ENCODE measurements around the gene PAEP.

DNA sequence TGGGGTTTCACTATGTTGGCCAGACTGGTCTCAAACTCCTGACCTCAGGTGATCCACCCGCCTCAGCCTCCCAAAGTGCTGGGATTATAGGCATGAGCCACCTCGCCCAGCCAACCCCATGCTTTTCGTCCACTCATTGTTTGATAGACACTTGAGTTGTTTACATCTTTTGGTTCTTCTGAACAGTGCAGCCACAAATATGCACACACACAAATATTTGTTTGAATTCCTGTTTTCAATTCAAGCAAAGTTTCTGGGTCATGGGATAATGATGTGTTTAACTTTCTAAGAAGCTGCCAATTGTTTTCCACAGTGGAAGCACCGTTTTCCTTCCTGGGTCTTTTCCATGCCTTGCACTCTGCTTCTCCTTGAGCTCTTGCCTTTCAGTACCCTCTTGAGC, 6.8 kb upstream of the PAEP start:
- TF ChIP-seq, protein P1, sequence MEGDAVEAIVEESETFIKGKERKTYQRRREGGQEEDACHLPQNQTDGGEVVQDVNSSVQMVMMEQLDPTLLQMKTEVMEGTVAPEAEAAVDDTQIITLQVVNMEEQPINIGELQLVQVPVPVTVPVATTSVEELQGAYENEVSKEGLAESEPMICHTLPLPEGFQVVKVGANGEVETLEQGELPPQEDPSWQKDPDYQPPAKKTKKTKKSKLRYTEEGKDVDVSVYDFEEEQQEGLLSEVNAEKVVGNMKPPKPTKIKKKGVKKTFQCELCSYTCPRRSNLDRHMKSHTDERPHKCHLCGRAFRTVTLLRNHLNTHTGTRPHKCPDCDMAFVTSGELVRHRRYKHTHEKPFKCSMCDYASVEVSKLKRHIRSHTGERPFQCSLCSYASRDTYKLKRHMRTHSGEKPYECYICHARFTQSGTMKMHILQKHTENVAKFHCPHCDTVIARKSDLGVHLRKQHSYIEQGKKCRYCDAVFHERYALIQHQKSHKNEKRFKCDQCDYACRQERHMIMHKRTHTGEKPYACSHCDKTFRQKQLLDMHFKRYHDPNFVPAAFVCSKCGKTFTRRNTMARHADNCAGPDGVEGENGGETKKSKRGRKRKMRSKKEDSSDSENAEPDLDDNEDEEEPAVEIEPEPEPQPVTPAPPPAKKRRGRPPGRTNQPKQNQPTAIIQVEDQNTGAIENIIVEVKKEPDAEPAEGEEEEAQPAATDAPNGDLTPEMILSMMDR (IDR thresholded peaks at IDR 0.05): no peak
- no peak for TF ChIP-seq EP300 (IDR thresholded peaks at IDR 0.05; ENCODE audit: low read depth)
